Muscle layer of duodenum (tissue), 2 donors: Measurements from ENCODE around the gene FERMT1.

Source experiments
- H3K27ac ChIP-seq: one replicate; pipeline ENCODE4 v1.7.0; 2013; ENCODE audit warnings: mild to moderate bottlenecking, low read length
- H3K27me3 ChIP-seq: one replicate; pipeline ENCODE4 v1.7.0; 2013; ENCODE audit warnings: low read depth, mild to moderate bottlenecking, control low read depth, low read length
- H3K36me3 ChIP-seq, 2 donors: one replicate each; pipeline ENCODE4 v1.7.0; 2013; ENCODE audit warnings: low read length in 2 of 2, control low read depth in 1 of 2, mild to moderate bottlenecking in 1 of 2; ENCODE audit not compliant: insufficient read depth in 2 of 2, control insufficient read depth in 1 of 2
- H3K4me1 ChIP-seq, 2 donors: one replicate each; pipeline ENCODE4 v1.7.0; 2013; ENCODE audit warnings: low read length in 2 of 2, mild to moderate bottlenecking in 2 of 2, control low read depth in 1 of 2, moderate library complexity in 1 of 2; ENCODE audit not compliant: insufficient read depth in 2 of 2, control insufficient read depth in 1 of 2
- H3K4me3 ChIP-seq, 2 donors: one replicate each; pipeline ENCODE4 v1.7.0; 2013; ENCODE audit warnings: low read length in 2 of 2, low read depth in 1 of 2, mild to moderate bottlenecking in 1 of 2
- H3K9me3 ChIP-seq, 2 donors: one replicate each; pipeline ENCODE4 v1.7.0; 2013; ENCODE audit warnings: low read length in 2 of 2, control low read depth in 1 of 2, mild to moderate bottlenecking in 1 of 2; ENCODE audit not compliant: control insufficient read depth in 1 of 2
- donor health status: healthy.

FERMT1 gene

DNA sequence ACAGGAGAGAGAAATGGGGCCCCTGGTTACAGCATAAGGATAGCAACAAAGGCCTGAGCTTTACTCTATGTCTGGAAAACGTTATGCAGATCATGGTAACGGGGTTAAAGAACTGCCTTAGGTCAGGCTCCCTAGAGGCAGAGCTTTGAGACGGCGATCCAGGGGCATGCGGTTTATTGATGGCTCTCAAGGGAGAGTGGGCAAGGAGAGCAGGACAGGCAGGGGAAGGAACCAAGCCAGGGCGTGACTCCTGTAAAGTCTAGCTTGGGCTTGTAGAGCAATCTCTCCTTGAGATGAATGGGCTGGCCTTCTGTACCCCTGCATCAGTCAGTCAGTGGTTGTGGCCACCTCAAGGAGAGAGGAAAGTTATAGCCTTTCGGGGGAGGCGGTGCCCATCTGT is 12.5 kb upstream of the FERMT1 start:
- Histone ChIP-seq H3K4me3 (no peak overlapping the region), H3K27me3 (no peaks in the 10 kb centered on the region), H3K9me3 (no peaks in the 10 kb centered on the region), H3K4me1 (no peaks in the 10 kb centered on the region), H3K36me3 (no peaks in the 10 kb centered on the region), H3K27ac (no peak overlapping the region)

- Histone ChIP-seq H3K36me3 (no peaks in the 10 kb centered on the region), H3K4me1 (no peaks in the 10 kb centered on the region), H3K9me3 (no peaks in the 10 kb centered on the region), H3K27ac (no peak overlapping the region), H3K27me3 (no peaks in the 10 kb centered on the region), H3K4me3 (no peak overlapping the region)
Observed at GRCh38 chr20:6134592-6134991, 11.8 kb upstream of the FERMT1 start.

- Histone ChIP-seq H3K4me1 (no peaks in the 10 kb centered on the region), H3K27ac (no peak overlapping the region), H3K27me3 (no peaks in the 10 kb centered on the region), H3K36me3 (no peaks in the 10 kb centered on the region), H3K9me3 (no peaks in the 10 kb centered on the region), H3K4me3 (no peak overlapping the region)
Observed at GRCh38 chr20:6130045-6130444, 7.2 kb upstream of the FERMT1 start.

DNA sequence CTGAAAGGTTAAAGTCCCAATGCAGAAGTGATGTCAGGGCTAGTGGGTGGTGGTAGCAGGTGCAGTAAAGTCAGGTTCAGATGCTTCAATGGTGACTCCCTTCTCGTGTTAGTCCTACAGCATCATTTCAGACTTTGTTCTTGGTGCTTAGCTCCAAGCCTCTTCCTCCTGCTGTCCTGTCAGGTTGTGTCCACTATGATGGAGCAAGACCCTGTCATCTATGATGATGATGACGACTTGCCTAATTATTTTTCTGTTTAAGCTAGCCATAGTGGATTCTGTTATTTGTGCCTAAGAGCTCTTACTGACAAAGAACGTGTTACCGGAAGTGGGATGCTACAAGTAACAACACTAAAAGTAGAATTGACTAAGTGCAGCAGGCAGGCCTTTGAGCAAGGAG is 5.0 kb upstream of the FERMT1 start:
- H3K9me3 ChIP-seq, result no peaks in the 10 kb centered on the region

GRCh38 chr20:6126846-6127245 is 4.0 kb upstream of the FERMT1 start:
- H3K36me3 ChIP-seq, result no peaks in the 10 kb centered on the region
- peaks cover 0 to 18% of the 10 kb centered on the region in 2 donors for H3K4me1 ChIP-seq
- no peak overlapping the region for H3K4me3 ChIP-seq
- H3K27me3 ChIP-seq, result peaks cover 4% of the 10 kb centered on the region
- H3K9me3 ChIP-seq, result no peaks in the 10 kb centered on the region
- no peak overlapping the region for H3K27ac ChIP-seq

More for the DNA sequence above, 5.0 kb upstream of the FERMT1 start:
- Histone ChIP-seq H3K4me3 (no peak overlapping the region), H3K27ac (no peak overlapping the region), H3K4me1 (peaks cover 0 to 10% of the 10 kb centered on the region in 2 donors), H3K27me3 (no peaks in the 10 kb centered on the region), H3K36me3 (no peaks in the 10 kb centered on the region)

GRCh38 chr20:6123649-6124014 is 802 bp upstream of the FERMT1 start:
- Histone ChIP-seq H3K9me3 (no peaks in the 10 kb centered on the region), H3K27me3 (peaks cover 4% of the 10 kb centered on the region), H3K36me3 (no peaks in the 10 kb centered on the region), H3K4me3 (peak overlapping the region; percentile 77 to 89), H3K4me1 (peaks cover 0 to 20% of the 10 kb centered on the region in 2 donors), H3K27ac (peak overlapping the region; percentile 75)

GRCh38 chr20:6122111-6122872 is 538 bp downstream of the FERMT1 start:
- Histone ChIP-seq H3K4me1 (peaks cover 0 to 20% of the 10 kb centered on the region in 2 donors), H3K4me3 (peak overlapping the region; percentile 77 to 89), H3K9me3 (no peaks in the 10 kb centered on the region), H3K27ac (peak overlapping the region; percentile 61), H3K36me3 (no peaks in the 10 kb centered on the region), H3K27me3 (peaks cover 4% of the 10 kb centered on the region)

DNA sequence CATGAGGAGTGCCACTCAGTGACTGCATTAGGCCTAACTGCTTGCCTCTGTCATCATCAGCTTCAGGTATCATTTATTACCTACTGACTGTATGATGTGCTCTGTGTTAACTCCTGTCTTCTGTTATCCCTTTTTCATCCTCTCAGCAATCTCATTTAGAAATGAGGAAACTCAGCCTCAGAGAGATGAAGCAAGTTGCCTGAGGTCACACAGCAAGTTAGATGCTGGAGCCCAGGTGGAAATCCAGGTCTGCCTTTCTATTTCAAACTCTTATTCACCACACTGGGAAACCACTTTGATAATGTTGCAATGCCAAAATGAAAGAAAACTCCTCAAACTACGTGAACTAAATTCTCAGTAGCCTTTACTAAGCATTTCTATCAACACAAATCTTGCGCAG is 1.3 kb downstream of the FERMT1 start:
- H3K27ac ChIP-seq, result no peak overlapping the region
- no peaks in the 10 kb centered on the region for H3K36me3 ChIP-seq
- H3K9me3 ChIP-seq, result no peaks in the 10 kb centered on the region
- peaks cover 0 to 20% of the 10 kb centered on the region in 2 donors for H3K4me1 ChIP-seq
- H3K27me3 ChIP-seq, result peaks cover 4% of the 10 kb centered on the region
- peak overlapping the region in 1 of 2 donors; percentile 34 for H3K4me3 ChIP-seq

DNA sequence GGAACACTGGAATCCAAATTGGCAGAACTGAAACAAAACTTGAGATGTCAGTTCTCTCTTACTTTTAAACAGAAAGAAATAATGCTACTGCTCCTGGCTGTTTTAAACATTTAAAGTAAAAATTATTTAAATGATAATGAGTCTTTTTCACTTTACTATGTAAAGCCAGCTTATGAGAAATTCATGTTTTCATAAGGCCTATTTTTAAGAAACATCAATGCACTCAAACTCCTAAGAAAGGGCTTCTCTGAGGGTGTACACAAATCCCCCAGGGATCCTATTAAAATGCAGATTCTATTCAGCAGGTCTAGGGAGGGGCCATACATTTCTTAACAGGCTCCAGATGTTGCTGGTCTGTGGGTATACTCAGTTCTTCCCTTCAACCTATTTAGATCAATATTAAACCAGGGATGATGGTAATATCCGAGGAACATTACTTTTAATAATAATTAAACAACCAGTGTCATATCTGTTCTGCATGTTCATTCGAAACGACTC is 2.3 kb downstream of the FERMT1 start:
- Histone ChIP-seq H3K27me3 (peaks cover 4% of the 10 kb centered on the region), H3K4me1 (peaks cover 0 to 20% of the 10 kb centered on the region in 2 donors), H3K4me3 (no peak overlapping the region), H3K9me3 (no peaks in the 10 kb centered on the region), H3K27ac (no peak overlapping the region), H3K36me3 (no peaks in the 10 kb centered on the region)

- Histone ChIP-seq H3K4me3 (no peak overlapping the region), H3K36me3 (peaks cover 0 to 17% of the 10 kb centered on the region in 2 donors), H3K4me1 (peaks cover 0 to under 1% of the 10 kb centered on the region in 2 donors), H3K9me3 (peaks cover 0 to 3% of the 10 kb centered on the region in 2 donors), H3K27ac (no peak overlapping the region), H3K27me3 (no peaks in the 10 kb centered on the region)
Observed at GRCh38 chr20:6116758-6117157, 6.1 kb downstream of the FERMT1 start.

GRCh38 chr20:6115221-6115895 is 7.5 kb downstream of the FERMT1 start:
- no peak overlapping the region for H3K4me3 ChIP-seq
- H3K27me3 ChIP-seq, result no peaks in the 10 kb centered on the region
- peaks cover 0 to 3% of the 10 kb centered on the region in 2 donors for H3K9me3 ChIP-seq
- H3K27ac ChIP-seq, result no peak overlapping the region
- H3K36me3 ChIP-seq, result peaks cover 0 to 17% of the 10 kb centered on the region in 2 donors
- H3K4me1 ChIP-seq, result no peaks in the 10 kb centered on the region
